Stimulated activated naive CD8-positive, alpha-beta T cell treated with anti-CD3 and anti-CD28 coated beads, Interleukin-15, amount 100 ng/mL, for 72 hours (primary cell): ENCODE measurements around the gene LAMB4.
A peak's percentile ranks its signal among the peaks of the same experiment; 100 is the strongest.

Experiments used
- ATAC-seq: fragments of 150-1000 bp; cut with Tn5 transposase; 2 replicates; pipeline ENCODE4 v1.10.0; 2021; ENCODE audit warnings: mild to moderate bottlenecking, moderate library complexity
- DNase-seq, 2 donors: peaks; one replicate each; pipeline ENCODE4 v3.0.0; 2021 to 2022
- H3K27ac Mint-ChIP-seq, 2 donors: one replicate each; pipeline ENCODE4 v1.8.0; 2022; ENCODE audit warnings: mild to moderate bottlenecking in 2 of 2, mixed read lengths in 2 of 2, moderate library complexity in 2 of 2
- H3K27me3 Mint-ChIP-seq: one replicate; pipeline ENCODE4 v1.8.0; 2022; ENCODE audit warnings: mixed read lengths
- H3K4me1 Mint-ChIP-seq: one replicate; pipeline ENCODE4 v1.8.0; 2022; ENCODE audit warnings: mild to moderate bottlenecking, mixed read lengths
- H3K4me3 Mint-ChIP-seq, 2 donors: one replicate each; pipeline ENCODE4 v1.8.0; 2022; ENCODE audit warnings: mild to moderate bottlenecking in 2 of 2, mixed read lengths in 2 of 2, moderate library complexity in 1 of 2
- H3K9me3 Mint-ChIP-seq, 2 donors: one replicate each; pipeline ENCODE4 v1.8.0; 2022; ENCODE audit warnings: mixed read lengths in 2 of 2

The LAMB4 gene

DNA sequence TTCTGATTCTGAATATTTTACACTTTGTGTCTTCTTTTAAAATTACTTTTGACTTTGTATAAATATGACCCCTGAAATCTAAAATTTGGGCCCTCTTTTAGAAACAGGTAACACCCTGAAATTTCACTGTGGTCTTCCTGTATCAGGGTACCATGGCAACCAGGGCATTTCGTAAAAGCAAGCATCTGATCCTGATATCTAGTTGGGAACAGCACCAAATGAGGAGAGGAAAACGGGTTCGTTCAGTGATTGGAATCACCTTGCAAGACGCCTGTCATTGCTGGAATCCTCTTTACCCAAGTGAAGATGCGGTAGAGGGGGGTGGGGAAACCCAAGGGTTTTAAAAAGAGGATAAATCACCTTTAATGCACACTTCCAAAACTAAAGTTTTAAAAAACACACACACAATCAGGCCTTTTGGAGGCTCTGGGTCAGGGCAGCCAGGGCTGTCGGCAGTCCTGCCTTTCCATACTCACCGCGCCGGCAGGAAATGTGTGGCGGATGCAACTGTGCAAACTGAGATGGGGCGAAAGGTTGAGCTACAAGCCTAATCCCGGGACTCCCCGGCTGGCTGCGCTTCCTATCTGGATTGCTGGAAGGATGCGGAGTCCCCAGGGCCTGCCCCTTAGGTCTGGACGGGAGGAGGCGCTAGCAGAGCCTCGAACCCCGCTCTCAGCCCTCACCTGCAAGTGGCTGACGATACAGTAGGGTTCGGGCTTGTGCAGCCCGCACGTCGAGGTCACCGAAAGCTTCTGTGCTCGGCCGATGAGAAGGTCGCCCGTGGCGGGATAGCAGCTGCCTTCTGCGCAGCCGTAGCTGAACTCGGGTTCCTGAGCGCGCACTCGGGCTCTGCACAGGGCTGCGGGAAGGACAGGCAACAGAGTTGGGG is 129.0 kb downstream of the LAMB4 start:
- DNase-seq (peak in 1 of 2 donors; percentile 8), ATAC-seq (peak; percentile 36)
- Mint-ChIP-seq H3K4me1 (peaks cover 45% of the 10 kb centered on the region), H3K9me3 (no peaks in the 10 kb centered on the region), H3K4me3 (peak overlapping the region; percentile 85 to 88), H3K27me3 (peaks cover 66% of the 10 kb centered on the region), H3K27ac (no peak overlapping the region)

DNA sequence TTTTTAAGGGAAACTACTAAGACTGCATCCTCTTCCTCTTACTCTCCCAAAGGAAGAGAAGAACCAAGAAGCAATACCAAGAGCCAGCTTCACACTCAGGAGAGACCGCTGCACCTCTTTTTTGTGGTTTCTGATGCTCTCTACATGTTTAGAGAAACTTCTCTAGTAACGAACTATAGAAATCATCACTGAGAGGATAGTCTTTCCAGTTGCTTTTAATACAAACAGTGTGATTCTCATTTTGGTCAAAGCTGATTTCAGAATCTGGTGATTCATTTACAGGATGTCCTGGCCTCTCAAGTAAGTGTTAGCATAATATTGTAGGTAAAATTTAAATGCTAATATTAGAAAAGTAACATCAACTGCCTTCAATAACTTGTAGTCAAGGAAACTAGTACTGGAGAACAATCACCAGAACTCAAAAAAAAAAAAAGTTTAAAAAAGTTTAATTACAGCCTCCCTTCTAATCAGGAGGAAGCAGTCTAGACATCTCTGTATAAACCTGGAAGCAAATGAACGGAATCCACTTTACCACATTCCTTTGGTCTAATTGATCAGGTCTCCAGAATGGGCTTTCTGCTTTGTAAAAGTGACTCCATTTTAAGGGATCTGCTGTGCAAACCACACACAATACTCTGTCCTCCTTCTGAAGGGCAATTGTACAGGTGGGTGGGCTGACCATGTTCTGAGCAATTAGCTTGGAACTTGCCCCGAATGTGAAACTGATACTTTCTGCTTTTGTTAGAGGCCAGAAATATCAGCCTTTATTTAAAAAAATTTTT is 130.2 kb downstream of the LAMB4 start:
- H3K4me1 Mint-ChIP-seq: peaks cover 45% of the 10 kb centered on the region
- no peak for DNase-seq
- ATAC-seq: peak; percentile 31
- H3K27me3 Mint-ChIP-seq: peaks cover 67% of the 10 kb centered on the region
- H3K4me3 Mint-ChIP-seq: no peak overlapping the region
- no peak overlapping the region for H3K27ac Mint-ChIP-seq
- no peaks in the 10 kb centered on the region for H3K9me3 Mint-ChIP-seq

DNA sequence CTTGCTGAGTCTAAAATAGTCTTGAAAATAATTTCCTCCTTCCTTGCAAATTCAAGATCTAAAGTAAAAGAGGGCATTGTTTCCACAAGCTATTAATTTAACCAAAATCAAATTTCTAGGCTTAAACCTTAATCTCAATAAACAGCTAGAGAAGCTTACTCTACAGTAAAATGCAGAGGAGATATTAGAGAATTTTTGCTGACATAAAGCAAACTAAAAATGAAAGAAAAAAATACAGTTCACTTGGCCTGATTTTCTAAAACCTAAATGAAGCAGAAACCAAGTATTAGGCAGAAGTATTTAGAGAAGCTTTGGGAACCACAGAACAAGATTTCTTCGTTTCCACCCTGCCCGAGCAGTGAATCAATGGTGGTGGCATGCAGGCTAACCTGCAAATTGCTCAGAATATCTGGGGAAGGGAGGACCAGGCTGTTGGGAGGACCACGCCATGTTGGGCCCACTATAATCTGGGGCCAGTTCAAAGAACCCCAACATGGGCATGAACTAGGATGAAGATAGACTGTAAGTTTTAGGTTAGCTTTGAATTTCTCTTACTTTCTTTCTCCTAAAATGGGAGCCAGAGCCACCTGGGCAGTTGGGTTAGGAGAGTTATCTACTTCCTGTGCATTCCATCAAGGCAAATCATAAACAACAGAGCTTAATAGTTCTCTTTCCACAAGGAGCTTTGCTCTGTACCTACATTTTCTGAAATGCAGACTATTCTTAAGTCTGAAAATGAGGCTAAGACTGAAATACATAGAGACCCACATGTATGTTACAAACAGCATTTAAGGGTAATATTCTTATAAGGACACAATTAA is 131.3 kb downstream of the LAMB4 start:
- Mint-ChIP-seq H3K4me1 (peaks cover 40% of the 10 kb centered on the region), H3K27ac (no peak overlapping the region), H3K27me3 (peaks cover 67% of the 10 kb centered on the region), H3K9me3 (no peaks in the 10 kb centered on the region), H3K4me3 (no peak overlapping the region)
- ATAC-seq (no peak), DNase-seq (no peak)

DNA sequence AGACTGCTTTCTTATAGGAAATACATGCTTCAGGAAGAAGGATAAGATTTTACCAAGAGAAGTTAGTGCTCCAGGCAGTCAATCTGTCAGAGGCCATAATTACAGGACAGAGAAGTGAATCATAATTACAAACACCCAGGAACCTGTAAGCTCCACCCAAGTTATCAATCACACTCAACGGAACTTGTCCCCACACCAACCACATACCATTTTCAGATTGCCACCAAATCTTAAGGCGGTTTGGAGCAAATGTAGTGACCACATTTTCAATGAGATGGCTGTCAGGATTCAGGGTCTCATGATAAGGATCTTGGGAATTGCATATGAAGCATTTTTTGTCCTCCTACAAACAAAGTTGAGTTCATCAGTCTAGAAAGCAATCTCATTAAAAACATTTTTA is 132.0 kb downstream of the LAMB4 start:
- Mint-ChIP-seq H3K27ac (no peak overlapping the region), H3K4me1 (peaks cover 36% of the 10 kb centered on the region), H3K9me3 (no peaks in the 10 kb centered on the region), H3K4me3 (no peak overlapping the region), H3K27me3 (peaks cover 69% of the 10 kb centered on the region)
- ATAC-seq (no peak), DNase-seq (no peak)

DNA sequence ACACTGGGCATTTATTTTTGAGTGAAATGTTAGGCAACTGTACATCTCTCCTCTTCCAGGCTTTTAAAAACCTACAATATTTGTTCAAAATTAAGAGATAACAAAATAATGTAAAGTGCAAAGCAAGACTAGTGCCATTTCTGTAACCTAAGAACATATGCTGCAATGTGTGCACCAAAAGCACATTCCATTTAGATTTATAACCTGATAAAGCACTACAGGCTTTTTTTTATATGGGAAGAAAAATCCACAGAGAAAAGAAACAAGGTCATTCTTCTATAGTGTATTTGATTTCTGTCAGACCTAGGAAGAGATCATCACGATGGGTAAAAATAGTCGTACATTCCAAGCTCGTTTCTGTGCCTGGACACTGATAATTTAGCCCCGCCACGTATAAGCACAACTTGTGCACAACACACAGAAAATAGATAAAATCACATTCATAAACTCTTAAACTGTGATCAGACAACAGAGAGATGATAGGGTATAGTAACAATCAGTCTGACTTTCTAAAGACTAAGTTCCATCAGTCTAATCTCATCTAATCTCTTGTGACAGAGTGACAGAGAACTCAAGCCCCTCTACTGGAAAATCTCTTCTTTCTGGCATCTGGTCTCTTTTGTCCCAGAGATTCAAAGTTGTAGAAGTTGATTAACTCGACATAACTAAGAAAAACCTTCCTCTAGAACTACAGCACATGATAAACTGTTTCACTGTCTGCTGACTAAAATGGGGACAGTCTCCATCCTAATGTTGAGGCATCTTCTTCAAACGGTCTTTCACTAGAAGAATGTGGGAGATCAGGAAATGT is 133.9 kb downstream of the LAMB4 start:
- DNase-seq (no peak), ATAC-seq (no peak)
- no peak overlapping the region for H3K4me3 Mint-ChIP-seq
- H3K4me1 Mint-ChIP-seq: peaks cover 21% of the 10 kb centered on the region
- H3K27ac Mint-ChIP-seq: no peak overlapping the region
- peaks cover 59% of the 10 kb centered on the region for H3K27me3 Mint-ChIP-seq
- no peaks in the 10 kb centered on the region for H3K9me3 Mint-ChIP-seq

DNA sequence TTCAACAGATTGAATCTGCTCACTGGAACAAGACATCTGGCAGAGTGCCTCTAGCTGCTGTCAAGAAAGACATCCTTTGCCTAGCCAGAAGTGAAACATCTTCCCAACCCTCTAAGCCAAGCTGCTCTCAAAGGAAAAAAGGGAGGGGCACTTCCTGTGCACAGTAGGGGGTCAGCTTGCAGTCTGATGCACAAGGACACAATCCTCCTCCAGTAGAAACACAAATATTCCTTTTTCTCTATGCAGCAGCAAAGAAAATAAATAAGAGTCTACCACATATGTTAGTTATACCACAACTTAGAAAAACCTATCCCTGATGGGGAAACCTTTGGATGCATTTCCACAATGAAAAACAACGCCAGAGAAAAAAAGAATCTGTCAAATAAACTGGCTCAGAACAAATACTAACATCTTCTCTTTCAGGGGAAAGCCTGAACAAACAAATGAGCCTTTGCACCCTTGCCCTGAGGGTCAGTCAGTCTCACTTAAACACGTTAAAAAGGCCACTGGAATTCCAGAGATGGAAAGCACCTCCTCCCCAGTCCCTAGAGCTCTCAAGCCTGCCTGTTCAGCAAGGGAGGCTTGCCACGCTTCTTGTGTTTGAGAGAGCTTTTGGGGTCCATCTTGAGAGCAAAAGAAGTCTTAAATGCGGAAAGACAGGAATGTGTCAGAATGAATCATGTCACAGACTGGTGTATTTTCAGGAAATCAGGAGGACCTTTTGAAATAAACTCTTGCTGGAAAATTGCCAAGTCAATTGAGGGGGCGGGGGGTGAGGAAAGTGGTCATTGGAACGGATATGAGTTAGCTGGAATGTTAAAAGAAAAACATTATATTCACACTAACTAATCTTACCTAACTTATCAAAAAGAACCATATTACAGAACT is 134.7 kb downstream of the LAMB4 start:
- no peak for DNase-seq
- Mint-ChIP-seq H3K4me3 (no peak overlapping the region), H3K4me1 (peaks cover 12% of the 10 kb centered on the region), H3K9me3 (no peaks in the 10 kb centered on the region), H3K27ac (no peak overlapping the region), H3K27me3 (peaks cover 51% of the 10 kb centered on the region)
- ATAC-seq: no peak

DNA sequence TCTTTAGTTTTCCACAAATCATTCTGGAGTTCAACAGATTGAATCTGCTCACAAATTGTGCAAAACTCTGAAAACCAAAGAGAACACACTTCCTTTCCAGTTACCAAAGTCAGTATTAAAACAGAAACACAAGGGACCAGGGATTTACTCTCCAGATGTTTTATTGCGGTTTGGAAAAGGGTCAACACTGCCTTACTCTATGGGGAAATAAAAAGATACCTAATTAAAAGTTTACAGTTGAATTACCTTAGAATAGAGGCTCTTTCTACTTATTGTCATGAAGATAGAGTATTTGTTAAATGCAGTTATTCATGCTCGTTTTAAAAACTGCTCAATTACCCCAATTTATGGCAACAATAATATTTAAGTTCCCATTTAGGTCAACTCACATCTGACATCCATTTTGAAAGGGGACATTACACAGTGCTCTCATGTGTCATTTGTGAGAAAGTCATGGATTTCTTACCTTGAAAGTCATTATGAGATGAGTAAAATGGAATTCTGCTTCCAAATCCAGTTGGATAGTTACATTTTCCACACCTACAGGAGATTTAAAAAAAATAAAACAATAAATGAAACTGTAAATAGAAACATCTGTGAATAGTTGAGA is 135.6 kb downstream of the LAMB4 start:
- H3K27me3 Mint-ChIP-seq: peaks cover 51% of the 10 kb centered on the region

DNA sequence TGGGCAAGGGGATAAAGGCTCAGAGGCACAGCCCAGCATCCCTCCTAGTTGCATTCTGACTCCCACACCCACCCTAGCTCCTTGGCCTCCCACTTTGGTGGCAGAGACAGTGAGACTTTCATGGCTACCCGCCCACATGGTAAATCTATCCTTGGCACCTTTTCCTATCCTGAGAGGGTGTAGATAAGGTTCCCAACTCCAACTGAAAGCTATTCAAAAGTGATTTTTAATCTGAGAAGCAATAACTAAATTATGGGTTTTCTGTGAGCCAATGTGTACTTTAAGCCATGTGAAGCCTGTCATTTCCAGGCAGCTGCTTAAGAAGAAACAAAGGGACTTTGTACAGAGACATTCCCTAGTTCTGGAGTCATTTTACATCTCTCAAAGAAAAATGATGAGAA is 136.3 kb downstream of the LAMB4 start:
- Mint-ChIP-seq H3K4me1 (peaks cover 3% of the 10 kb centered on the region), H3K9me3 (no peaks in the 10 kb centered on the region), H3K4me3 (no peak overlapping the region), H3K27me3 (peaks cover 55% of the 10 kb centered on the region), H3K27ac (no peak overlapping the region)
- ATAC-seq: no peak
- DNase-seq: no peak

More for the DNA sequence above, 135.6 kb downstream of the LAMB4 start:
- DNase-seq (no peak), ATAC-seq (no peak)
- Mint-ChIP-seq H3K4me3 (no peak overlapping the region), H3K9me3 (no peaks in the 10 kb centered on the region), H3K4me1 (peaks cover 9% of the 10 kb centered on the region), H3K27ac (no peak overlapping the region)

DNA sequence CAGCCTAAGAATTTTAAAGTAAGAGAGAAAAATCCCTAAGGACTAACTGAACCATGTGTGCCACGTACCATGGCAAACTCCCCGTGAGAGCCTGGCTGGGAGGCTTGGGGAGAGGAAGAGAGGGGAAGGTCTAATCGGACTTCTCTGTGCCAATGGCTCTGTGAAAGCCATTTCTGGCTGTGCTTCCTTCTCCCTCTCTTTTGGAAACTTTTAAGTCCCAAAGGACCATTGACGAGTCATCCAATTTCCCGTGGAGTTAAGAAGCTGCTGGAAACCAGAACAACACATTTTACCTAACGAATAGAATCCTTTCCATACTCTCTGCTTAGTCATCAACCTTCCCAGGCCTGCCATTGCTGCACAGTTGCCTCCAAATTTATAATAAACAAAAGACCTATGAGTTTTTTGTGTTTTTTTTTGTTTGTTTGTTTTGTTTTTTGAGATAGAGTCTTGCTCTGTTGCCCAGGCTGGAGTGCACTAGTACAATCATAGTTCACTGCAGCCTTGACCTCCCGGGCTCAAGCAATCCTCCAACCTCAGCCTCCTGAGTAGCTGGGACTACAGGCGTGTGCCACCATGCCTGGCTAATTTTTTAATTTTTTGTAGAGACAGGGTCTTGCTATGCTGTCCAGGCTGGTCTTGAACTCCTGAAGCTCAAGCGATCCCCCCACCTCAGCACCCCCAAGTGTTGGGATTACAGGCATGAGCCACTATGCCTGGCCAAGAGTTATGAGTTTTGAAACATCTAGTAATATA is 140.4 kb downstream of the LAMB4 start:
- DNase-seq (no peak), ATAC-seq (no peak)
- Mint-ChIP-seq H3K27me3 (peaks cover 54% of the 10 kb centered on the region), H3K9me3 (no peaks in the 10 kb centered on the region), H3K4me3 (no peak overlapping the region), H3K27ac (no peak overlapping the region), H3K4me1 (no peaks in the 10 kb centered on the region)

DNA sequence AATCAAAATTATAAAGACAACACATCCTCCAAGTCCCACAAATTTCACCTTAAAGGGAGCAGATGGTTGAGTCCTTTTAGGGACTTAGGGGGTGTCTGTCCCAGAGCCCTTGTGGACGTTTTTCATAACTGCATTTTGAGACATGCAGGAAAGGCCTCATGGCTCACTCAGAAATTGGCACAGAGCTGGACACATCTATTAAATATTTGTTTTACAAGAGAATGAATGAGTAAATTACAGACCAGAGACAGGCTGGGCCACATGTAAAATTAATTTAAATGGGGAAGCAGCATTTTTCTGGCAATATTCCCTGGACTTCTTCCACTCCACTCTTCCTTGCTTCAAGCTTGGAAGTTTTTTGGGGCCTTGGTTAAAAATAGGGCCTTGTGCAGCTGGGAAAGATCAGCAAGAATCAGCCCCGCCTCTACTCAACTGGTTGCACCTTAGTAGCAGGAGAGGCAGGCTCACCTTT is 147.2 kb downstream of the LAMB4 start:
- no peak overlapping the region for H3K27ac Mint-ChIP-seq
- H3K4me3 Mint-ChIP-seq: no peak overlapping the region
- no peaks in the 10 kb centered on the region for H3K9me3 Mint-ChIP-seq
- peaks cover 15% of the 10 kb centered on the region for H3K27me3 Mint-ChIP-seq
- no peak for DNase-seq
- ATAC-seq: no peak
- no peaks in the 10 kb centered on the region for H3K4me1 Mint-ChIP-seq

DNA sequence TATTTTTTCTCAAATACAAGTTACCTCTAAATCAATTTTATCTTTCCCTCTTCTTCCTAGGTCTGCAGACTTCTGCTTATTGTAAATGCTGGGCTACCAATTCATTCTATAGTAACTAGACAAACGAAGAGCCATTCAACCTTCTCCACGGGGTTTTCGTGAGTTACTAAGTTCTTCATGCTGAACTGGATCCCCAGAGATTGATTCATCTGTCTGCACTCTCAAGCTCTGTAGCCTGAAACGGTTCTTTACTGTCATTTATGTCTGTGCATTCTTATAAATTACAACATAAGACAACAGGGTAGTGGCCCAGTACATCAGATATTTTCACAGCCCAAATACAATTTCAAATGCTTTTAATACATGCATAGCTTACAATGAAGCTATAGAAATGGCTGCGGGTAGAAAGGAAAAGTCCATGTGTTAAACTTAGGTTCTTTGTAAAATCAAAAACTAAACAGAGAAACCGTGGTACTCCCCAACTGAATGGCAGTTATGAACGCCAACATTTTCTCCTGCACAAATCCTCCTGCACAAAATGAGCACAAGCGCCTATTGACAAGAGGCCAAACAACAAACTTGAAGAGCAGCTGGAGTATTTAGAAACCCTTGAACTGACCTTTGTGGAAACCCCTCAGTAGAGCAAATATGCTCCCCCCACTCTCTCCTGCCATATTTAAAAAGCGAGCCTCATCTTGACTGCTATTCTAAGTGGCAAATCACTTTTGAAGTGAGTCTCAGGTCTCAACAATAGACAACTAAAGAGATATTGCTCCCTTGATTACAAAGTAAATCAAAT is 147.9 kb downstream of the LAMB4 start:
- H3K9me3 Mint-ChIP-seq: no peaks in the 10 kb centered on the region
- ATAC-seq (no peak), DNase-seq (no peak)
- H3K27ac Mint-ChIP-seq: no peak overlapping the region
- peaks cover 8% of the 10 kb centered on the region for H3K27me3 Mint-ChIP-seq
- no peak overlapping the region for H3K4me3 Mint-ChIP-seq
- H3K4me1 Mint-ChIP-seq: no peaks in the 10 kb centered on the region

DNA sequence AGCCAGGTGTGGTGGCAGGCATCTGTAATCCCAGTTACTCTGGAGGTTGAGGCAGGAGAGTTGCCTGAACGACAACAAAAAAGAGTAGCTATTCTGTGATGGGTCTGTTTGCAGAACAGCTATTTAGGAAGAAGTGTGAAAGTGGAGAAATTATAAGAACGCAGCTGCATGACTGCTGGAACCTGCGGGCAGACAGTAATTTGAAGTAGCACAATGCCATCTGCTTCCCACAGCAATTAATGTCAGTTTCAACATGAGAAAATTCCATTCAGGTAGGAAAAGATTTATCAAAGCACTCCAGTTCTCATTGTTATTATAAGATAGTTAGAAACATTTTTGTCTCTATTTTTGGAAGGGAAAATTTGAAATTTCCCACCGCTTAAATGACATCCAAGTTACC is 148.7 kb downstream of the LAMB4 start:
- Mint-ChIP-seq H3K4me3 (no peak overlapping the region), H3K27ac (no peak overlapping the region), H3K9me3 (no peaks in the 10 kb centered on the region), H3K4me1 (no peaks in the 10 kb centered on the region), H3K27me3 (peaks cover 3% of the 10 kb centered on the region)
- ATAC-seq (no peak), DNase-seq (no peak)
